ENCODE measurements around the gene KCNQ1.
A peak's percentile ranks its signal among the peaks of the same experiment; 100 is the strongest.

KCNQ1 gene

GRCh38 chr11:2444821-2445745 is at the start of gene KCNQ1:
TSS of gene KCNQ1 (plus strand) at chr11:2445008. CDS start at chr11:2445099, 91 bp downstream.
- no peak for DNase-seq

- DNase-seq, result no peak
Measured at GRCh38 chr11:2395211-2395730, 49.5 kb upstream of the KCNQ1 start.

GRCh38 chr11:2395856-2396255 is 49.0 kb upstream of the KCNQ1 start:
- no peak for DNase-seq

- no peak for DNase-seq
Measured at GRCh38 chr11:2396471-2396870, 48.3 kb upstream of the KCNQ1 start.

- DNase-seq, result no peak
Measured at GRCh38 chr11:2397005-2397404, 47.8 kb upstream of the KCNQ1 start.

- no peak for DNase-seq
Measured at GRCh38 chr11:2398664-2399355, 46.0 kb upstream of the KCNQ1 start.

GRCh38 chr11:2399488-2400068 is 45.2 kb upstream of the KCNQ1 start:
- no peak for DNase-seq

- DNase-seq, result peak; percentile 89
Measured at GRCh38 chr11:2400069-2400761, 44.6 kb upstream of the KCNQ1 start, which contains the start of gene TSSC4. TSS of gene TSSC4 (plus strand) at chr11:2400750. CDS start at chr11:2402634, 1,884 bp downstream.

GRCh38 chr11:2400762-2401435 is 43.9 kb upstream of the KCNQ1 start:
- DNase-seq, result no peak

- DNase-seq, result no peak
Measured at GRCh38 chr11:2401436-2401984, 43.3 kb upstream of the KCNQ1 start.

- DNase-seq, result no peak
Measured at GRCh38 chr11:2402106-2402505, 42.7 kb upstream of the KCNQ1 start.

GRCh38 chr11:2402890-2403645 is 41.7 kb upstream of the KCNQ1 start:
- no peak for DNase-seq

GRCh38 chr11:2404735-2405196 is 40.0 kb upstream of the KCNQ1 start:
- no peak for DNase-seq

- DNase-seq, result no peak
Measured at GRCh38 chr11:2406451-2406850, 38.4 kb upstream of the KCNQ1 start.

GRCh38 chr11:2406878-2407410 is 37.9 kb upstream of the KCNQ1 start:
- DNase-seq, result no peak

- DNase-seq, result no peak
Measured at GRCh38 chr11:2408671-2409070, 36.1 kb upstream of the KCNQ1 start.

GRCh38 chr11:2409126-2409525 is 35.7 kb upstream of the KCNQ1 start:
- no peak for DNase-seq

- DNase-seq, result no peak
Measured at GRCh38 chr11:2409611-2410468, 35.0 kb upstream of the KCNQ1 start.

- DNase-seq, result no peak
Measured at GRCh38 chr11:2410616-2411015, 34.2 kb upstream of the KCNQ1 start.

All from NCI-H2171 (cell line).